Activated T-cell treated with anti-CD3 and anti-CD28 coated beads, Interleukin-2, amount 50 U/mL, for 4 hours (primary cell): ENCODE results near the gene DLG2. TPM values are rescaled to one million over a fixed set of nuclear protein-coding genes. Genes with fewer than 3 reads are reported as not detected.
"Not testable (repeated sequence)": the region's sequence is repeated elsewhere in the genome, so short reads cannot be mapped to it uniquely, and the experiment has no call there.

Experiments used
- ATAC-seq, 2 donors: fragments of 200-7000 bp; cut with Tn5 transposase; one replicate each; pipeline ENCODE4 v1.10.0; 2021
- DNase-seq: peaks from one replicate; pipeline ENCODE4 v3.0.0-alpha.2; 2020
- H3K27me3 Mint-ChIP-seq: one replicate; pipeline ENCODE4 v1.8.0; 2021; ENCODE audit warnings: low read depth, mixed read lengths
- H3K36me3 Mint-ChIP-seq: one replicate; pipeline ENCODE4 v1.8.0; 2022; ENCODE audit warnings: mixed read lengths; ENCODE audit not compliant: insufficient read depth
- H3K4me1 Mint-ChIP-seq: one replicate; pipeline ENCODE4 v1.8.0; 2021; ENCODE audit warnings: low read depth, mixed read lengths
- H3K4me3 Mint-ChIP-seq: one replicate; pipeline ENCODE4 v1.8.0; 2021; ENCODE audit warnings: mild to moderate bottlenecking, moderate library complexity, mixed read lengths
- H3K9me3 Mint-ChIP-seq: one replicate; pipeline ENCODE4 v1.8.0; 2021; ENCODE audit warnings: mixed read lengths
- total RNA-seq, 3 donors: library from RNA; stranded (reverse); gene quantifications; one replicate each; pipeline ENCODE4 v1.2.1, GENCODE V29; 2021

The DLG2 gene
- total RNA-seq, 3 donors from 2014 or later: 0.54 to 1.3 (median 0.58) TPM

GRCh38 chr11:85656777-85657176, 29.6 kb upstream of the DLG2 start:
- H3K9me3 Mint-ChIP-seq: no peaks in the 10 kb centered on the region
- H3K27me3 Mint-ChIP-seq: no peaks in the 10 kb centered on the region
- H3K36me3 Mint-ChIP-seq: peaks cover 36% of the 10 kb centered on the region
- DNase-seq (no peak), ATAC-seq (no peak)
- H3K4me1 Mint-ChIP-seq: peaks cover 48% of the 10 kb centered on the region
- H3K4me3 Mint-ChIP-seq: no peak overlapping the region

- not testable (repeated sequence) for H3K27me3 Mint-ChIP-seq, DNase-seq, H3K4me3 Mint-ChIP-seq, H3K9me3 Mint-ChIP-seq, ATAC-seq
- peaks cover 29% of the 10 kb centered on the region for H3K36me3 Mint-ChIP-seq
- H3K4me1 Mint-ChIP-seq: peaks cover 34% of the 10 kb centered on the region
Measured at GRCh38 chr11:85654343-85654742, 27.2 kb upstream of the DLG2 start.

DNA sequence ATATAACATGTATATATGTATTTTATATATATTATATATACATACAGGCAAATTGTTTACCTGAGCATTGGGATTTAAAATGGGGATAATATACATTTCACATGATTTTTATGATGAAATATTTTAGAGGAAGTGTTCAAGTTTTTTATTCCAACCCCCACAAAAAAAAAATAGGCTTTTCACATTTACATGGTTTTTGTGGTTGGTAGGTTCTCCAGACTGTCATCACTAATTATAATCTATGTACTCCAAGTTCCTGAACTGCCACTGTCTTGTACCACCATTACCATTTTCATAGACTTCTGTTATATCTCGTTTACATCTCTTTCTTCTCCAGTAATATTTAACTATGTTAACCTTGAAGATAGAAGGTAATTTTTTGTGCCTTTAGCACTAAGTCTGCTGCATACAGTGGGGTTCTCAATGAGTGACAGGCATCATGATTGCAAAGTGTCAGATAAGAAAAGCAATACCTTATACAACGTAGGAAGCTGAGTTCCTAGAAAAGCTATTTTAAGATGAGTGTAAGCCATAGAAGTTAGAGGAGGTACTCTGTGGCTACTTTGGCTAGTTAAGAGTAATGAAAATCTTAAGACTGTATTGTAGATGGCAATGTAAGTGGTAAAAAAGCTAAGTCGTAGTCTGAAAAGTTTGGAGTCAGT, 25.8 kb upstream of the DLG2 start:
- no peak for ATAC-seq
- Mint-ChIP-seq H3K27me3 (no peaks in the 10 kb centered on the region), H3K4me3 (no peak overlapping the region), H3K4me1 (peaks cover 31% of the 10 kb centered on the region), H3K36me3 (peaks cover 25% of the 10 kb centered on the region), H3K9me3 (no peaks in the 10 kb centered on the region)
- DNase-seq: no peak

GRCh38 chr11:85651118-85651517, 24.0 kb upstream of the DLG2 start:
- Mint-ChIP-seq H3K27me3 (no peaks in the 10 kb centered on the region), H3K9me3 (no peaks in the 10 kb centered on the region), H3K4me1 (peaks cover 32% of the 10 kb centered on the region), H3K4me3 (no peak overlapping the region), H3K36me3 (peaks cover 22% of the 10 kb centered on the region)
- DNase-seq: no peak
- ATAC-seq: no peak

DNA sequence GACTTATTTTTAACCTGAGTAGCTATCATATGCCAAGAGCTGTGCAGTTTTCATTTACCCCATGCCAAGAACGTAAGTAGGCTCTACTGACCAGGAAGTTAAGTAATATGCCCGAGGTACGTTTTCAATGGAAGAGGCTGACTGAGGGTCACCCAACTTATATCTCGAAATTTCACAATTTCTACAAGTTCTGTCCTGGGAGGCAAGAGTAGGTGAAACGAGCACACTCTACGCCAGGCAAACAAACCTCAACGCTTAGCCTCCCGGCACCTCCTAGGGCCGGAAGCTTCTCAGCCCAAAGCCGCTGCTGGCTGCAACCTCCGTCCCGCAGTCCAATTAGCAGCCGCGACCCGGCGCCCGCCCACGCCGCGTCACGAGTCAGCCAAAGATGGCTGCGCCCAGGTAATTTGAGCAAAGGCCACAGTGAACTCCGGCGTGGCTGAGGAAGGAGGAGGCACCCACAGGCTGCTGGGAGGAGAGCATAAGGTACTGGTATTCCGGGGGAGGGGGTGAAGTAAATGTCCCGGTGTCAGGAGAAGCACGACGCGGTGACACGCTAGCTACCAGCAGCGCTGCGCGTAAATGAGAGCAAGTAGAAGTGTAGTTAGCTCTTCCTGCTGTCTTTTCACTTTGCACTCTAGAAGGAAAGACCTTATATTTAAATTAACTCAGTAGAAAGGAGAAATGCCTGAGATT, 20.6 kb upstream of the DLG2 start, which contains the start of gene TMEM126A:
TMEM126A (plus strand) TSS at position 364 of the 696 bp plus-strand sequence. CDS start 2,289 bp downstream, outside the sequence.
- H3K4me1 Mint-ChIP-seq: peaks cover 26% of the 10 kb centered on the region
- H3K4me3 Mint-ChIP-seq: peak within 1 kb of the TSS; percentile 100
- peaks cover 17% of the 10 kb centered on the region for H3K36me3 Mint-ChIP-seq
- DNase-seq: peak; percentile 88
- peak; percentile 98 to 99 for ATAC-seq
- H3K9me3 Mint-ChIP-seq: no peaks in the 10 kb centered on the region
- peaks cover 20% of the 10 kb centered on the region for H3K27me3 Mint-ChIP-seq

DNA sequence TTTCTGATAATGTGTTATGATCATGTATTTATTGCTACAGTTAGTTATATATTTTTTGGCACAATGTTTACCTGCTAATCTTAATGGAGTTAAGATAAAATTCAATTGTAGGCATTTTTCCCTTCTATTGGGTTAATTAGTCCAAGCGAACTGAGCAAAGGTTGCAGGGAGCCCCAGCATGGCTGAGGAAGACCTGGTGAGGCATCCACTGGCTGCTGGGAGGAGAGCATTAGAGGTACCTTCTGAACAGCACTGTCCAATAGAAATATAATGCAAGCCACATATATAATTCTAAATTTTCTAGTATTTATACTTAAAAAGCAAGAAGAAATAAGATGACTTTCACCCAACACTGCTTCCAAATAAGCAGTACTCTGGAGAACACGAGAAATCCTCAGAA, 19.9 kb upstream of the DLG2 start:
- H3K36me3 Mint-ChIP-seq: peaks cover 14% of the 10 kb centered on the region
- ATAC-seq (no peak), DNase-seq (no peak)
- no peaks in the 10 kb centered on the region for H3K9me3 Mint-ChIP-seq
- H3K4me3 Mint-ChIP-seq: peak overlapping the region; percentile 100
- H3K4me1 Mint-ChIP-seq: peaks cover 23% of the 10 kb centered on the region
- peaks cover 23% of the 10 kb centered on the region for H3K27me3 Mint-ChIP-seq

- DNase-seq (no peak), ATAC-seq (no peak)
- no peak overlapping the region for H3K4me3 Mint-ChIP-seq
- no peaks in the 10 kb centered on the region for H3K9me3 Mint-ChIP-seq
- peaks cover 27% of the 10 kb centered on the region for H3K27me3 Mint-ChIP-seq
- H3K4me1 Mint-ChIP-seq: peaks cover 8% of the 10 kb centered on the region
- peaks cover 9% of the 10 kb centered on the region for H3K36me3 Mint-ChIP-seq
Measured at GRCh38 chr11:85643191-85643614, 16.1 kb upstream of the DLG2 start.

GRCh38 chr11:85634747-85635146, 7.6 kb upstream of the DLG2 start:
- no peak overlapping the region for H3K4me3 Mint-ChIP-seq
- peaks cover 34% of the 10 kb centered on the region for H3K36me3 Mint-ChIP-seq
- H3K9me3 Mint-ChIP-seq: no peaks in the 10 kb centered on the region
- ATAC-seq: no peak
- H3K4me1 Mint-ChIP-seq: peaks cover 7% of the 10 kb centered on the region
- H3K27me3 Mint-ChIP-seq: no peaks in the 10 kb centered on the region
- DNase-seq: no peak

- ATAC-seq: peak; percentile 5 to 6
- no peaks in the 10 kb centered on the region for H3K9me3 Mint-ChIP-seq
Measured at GRCh38 chr11:85628771-85629341, 1.7 kb upstream of the DLG2 start.

GRCh38 chr11:85627998-85628770, 1.0 kb upstream of the DLG2 start, which contains the start of gene TMEM126B:
TMEM126B (plus strand) TSS chr11:85628593; CDS start chr11:85628608, 15 bp downstream.
- H3K9me3 Mint-ChIP-seq: no peaks in the 10 kb centered on the region
- H3K4me1 Mint-ChIP-seq: peaks cover 33% of the 10 kb centered on the region
- peaks cover 12% of the 10 kb centered on the region for H3K36me3 Mint-ChIP-seq
- peak; percentile 94 for DNase-seq
- ATAC-seq: peak; percentile 99
- no peaks in the 10 kb centered on the region for H3K27me3 Mint-ChIP-seq
- H3K4me3 Mint-ChIP-seq: peak within 1 kb of the TSS; percentile 99

More at GRCh38 chr11:85628771-85629341, 1.7 kb upstream of the DLG2 start:
- DNase-seq: peak; percentile 35
- peak overlapping the region; percentile 99 for H3K4me3 Mint-ChIP-seq
- H3K4me1 Mint-ChIP-seq: peaks cover 34% of the 10 kb centered on the region
- peaks cover 15% of the 10 kb centered on the region for H3K36me3 Mint-ChIP-seq
- no peaks in the 10 kb centered on the region for H3K27me3 Mint-ChIP-seq

GRCh38 chr11:85626496-85626895, 648 bp downstream of the DLG2 start:
- no peaks in the 10 kb centered on the region for H3K27me3 Mint-ChIP-seq
- H3K4me3 Mint-ChIP-seq: peak overlapping the region; percentile 99
- H3K4me1 Mint-ChIP-seq: peaks cover 33% of the 10 kb centered on the region
- DNase-seq (peak; percentile 6), ATAC-seq (no peak)
- H3K36me3 Mint-ChIP-seq: peaks cover 6% of the 10 kb centered on the region
- no peaks in the 10 kb centered on the region for H3K9me3 Mint-ChIP-seq

DNA sequence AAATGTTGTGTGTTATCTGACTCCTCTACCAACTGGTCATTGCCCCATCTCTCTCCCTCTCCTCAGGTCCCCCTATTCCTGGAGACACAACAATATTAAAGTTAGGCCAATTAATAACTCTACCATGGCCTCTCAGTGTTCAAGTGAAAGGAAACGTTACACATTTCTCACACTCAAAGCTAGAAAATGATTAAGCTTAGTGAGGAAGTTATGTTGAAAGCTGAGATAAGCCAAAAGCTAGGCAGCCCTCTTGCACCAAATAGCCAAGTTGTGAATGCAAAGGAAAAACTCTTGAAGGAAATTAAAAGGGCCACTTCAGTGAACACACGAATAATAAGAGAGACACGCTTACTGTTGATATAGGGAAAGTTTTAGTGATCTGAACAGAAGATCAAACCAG, 6.9 kb downstream of the DLG2 start:
- peaks cover 2% of the 10 kb centered on the region for H3K4me1 Mint-ChIP-seq

DNA sequence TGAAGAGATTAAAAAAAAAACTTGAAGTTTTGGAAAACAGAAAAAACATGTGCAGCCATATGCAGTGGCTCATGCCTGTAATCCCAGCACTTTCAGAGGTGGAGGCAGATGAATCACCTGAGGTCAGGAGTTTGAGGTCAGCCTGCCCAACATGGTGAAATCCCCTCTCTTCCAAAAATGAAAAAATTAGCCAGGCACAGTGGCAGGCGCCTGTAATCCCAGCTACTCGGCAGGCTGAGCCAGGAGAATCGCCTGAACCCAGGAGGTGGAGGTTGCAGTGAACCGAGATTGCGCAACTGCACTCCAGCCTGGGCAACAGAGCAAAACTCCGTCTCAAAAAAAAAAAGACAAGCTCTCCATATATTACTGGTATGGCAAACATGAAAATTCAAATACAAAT, 7.6 kb downstream of the DLG2 start:
- Mint-ChIP-seq H3K4me3 (no peak overlapping the region), H3K36me3 (peaks cover 2% of the 10 kb centered on the region), H3K4me1 (peaks cover 1% of the 10 kb centered on the region), H3K27me3 (no peaks in the 10 kb centered on the region), H3K9me3 (no peaks in the 10 kb centered on the region)
- DNase-seq (no peak), ATAC-seq (no peak)

More for the DNA sequence above, 6.9 kb downstream of the DLG2 start:
- no peak for ATAC-seq
- Mint-ChIP-seq H3K27me3 (no peaks in the 10 kb centered on the region), H3K9me3 (no peaks in the 10 kb centered on the region), H3K4me3 (no peak overlapping the region), H3K36me3 (peaks cover 2% of the 10 kb centered on the region)
- DNase-seq: no peak

DNA sequence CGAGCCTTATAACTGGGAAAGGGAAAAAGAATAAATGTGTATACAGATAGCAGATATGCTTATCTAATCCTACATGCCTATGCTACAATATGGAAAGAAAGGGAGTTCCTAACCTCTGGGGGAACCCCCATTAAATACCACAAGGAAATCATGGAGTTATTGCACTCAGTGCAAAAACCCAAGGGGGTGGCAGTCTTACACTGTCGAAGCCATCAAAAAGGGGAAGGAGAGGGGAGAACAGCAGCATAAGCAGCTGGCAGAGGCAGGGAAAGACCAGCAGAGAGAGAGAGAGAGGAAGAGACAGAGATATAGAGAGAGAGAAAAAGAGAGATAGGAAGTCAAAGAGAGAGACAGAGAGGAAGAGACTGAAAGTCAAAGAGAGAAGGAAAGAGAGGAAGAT, 15.5 kb downstream of the DLG2 start:
- DNase-seq, ATAC-seq, H3K4me3 Mint-ChIP-seq, H3K36me3 Mint-ChIP-seq, H3K4me1 Mint-ChIP-seq, H3K27me3 Mint-ChIP-seq, H3K9me3 Mint-ChIP-seq: not testable (repeated sequence)
